ENCODE measurements around the gene C15orf39. TPM values are rescaled to one million over a fixed set of nuclear protein-coding genes. Genes with fewer than 3 reads are reported as not detected.
A peak's percentile ranks its signal among the peaks of the same experiment; 100 is the strongest.

Gene C15orf39
- total RNA-seq, 2 donors from 2014 or later, result 30.7 to 45.6 TPM

- no peaks in the 10 kb centered on the region for H3K9me3 ChIP-seq (ENCODE audit: control insufficient read depth, low read length, poor library complexity, severe bottlenecking)
- Mint-ChIP-seq H3K4me3 (peak overlapping the region; percentile 91), H3K4me1 (peaks cover 33% of the 10 kb centered on the region), H3K27ac (peak overlapping the region; percentile 89), H3K36me3 (ENCODE audit: low read depth) (peaks cover 3% of the 10 kb centered on the region), H3K27me3 (no peaks in the 10 kb centered on the region)
- ATAC-seq (peak; percentile 63), DNase-seq (peak; percentile 70 to 76 (median 76))
These were observed 2.8 kb downstream of the C15orf39 start for GRCh38 chr15:75204340-75205063.

- DNase-seq (no peak), ATAC-seq (no peak)
- peak overlapping the region; percentile 89 for H3K27ac Mint-ChIP-seq
- no peaks in the 10 kb centered on the region for H3K27me3 Mint-ChIP-seq
- H3K9me3 ChIP-seq (ENCODE audit: control insufficient read depth, low read length, poor library complexity, severe bottlenecking), result no peaks in the 10 kb centered on the region
- H3K4me1 Mint-ChIP-seq, result peaks cover 37% of the 10 kb centered on the region
- H3K36me3 Mint-ChIP-seq (ENCODE audit: low read depth), result peaks cover 3% of the 10 kb centered on the region
- peak overlapping the region; percentile 91 for H3K4me3 Mint-ChIP-seq
These were observed 3.3 kb downstream of the C15orf39 start for GRCh38 chr15:75205064-75205395.

- H3K4me3 Mint-ChIP-seq, result no peak overlapping the region
- no peak overlapping the region for H3K27ac Mint-ChIP-seq
- DNase-seq (no peak), ATAC-seq (no peak)
- H3K9me3 ChIP-seq (ENCODE audit: control insufficient read depth, low read length, poor library complexity, severe bottlenecking), result no peaks in the 10 kb centered on the region
- H3K36me3 Mint-ChIP-seq (ENCODE audit: low read depth), result peaks cover 3% of the 10 kb centered on the region
- peaks cover 36% of the 10 kb centered on the region for H3K4me1 Mint-ChIP-seq
- H3K27me3 Mint-ChIP-seq, result no peaks in the 10 kb centered on the region
These were observed 4.3 kb downstream of the C15orf39 start for GRCh38 chr15:75206006-75206405.

DNA sequence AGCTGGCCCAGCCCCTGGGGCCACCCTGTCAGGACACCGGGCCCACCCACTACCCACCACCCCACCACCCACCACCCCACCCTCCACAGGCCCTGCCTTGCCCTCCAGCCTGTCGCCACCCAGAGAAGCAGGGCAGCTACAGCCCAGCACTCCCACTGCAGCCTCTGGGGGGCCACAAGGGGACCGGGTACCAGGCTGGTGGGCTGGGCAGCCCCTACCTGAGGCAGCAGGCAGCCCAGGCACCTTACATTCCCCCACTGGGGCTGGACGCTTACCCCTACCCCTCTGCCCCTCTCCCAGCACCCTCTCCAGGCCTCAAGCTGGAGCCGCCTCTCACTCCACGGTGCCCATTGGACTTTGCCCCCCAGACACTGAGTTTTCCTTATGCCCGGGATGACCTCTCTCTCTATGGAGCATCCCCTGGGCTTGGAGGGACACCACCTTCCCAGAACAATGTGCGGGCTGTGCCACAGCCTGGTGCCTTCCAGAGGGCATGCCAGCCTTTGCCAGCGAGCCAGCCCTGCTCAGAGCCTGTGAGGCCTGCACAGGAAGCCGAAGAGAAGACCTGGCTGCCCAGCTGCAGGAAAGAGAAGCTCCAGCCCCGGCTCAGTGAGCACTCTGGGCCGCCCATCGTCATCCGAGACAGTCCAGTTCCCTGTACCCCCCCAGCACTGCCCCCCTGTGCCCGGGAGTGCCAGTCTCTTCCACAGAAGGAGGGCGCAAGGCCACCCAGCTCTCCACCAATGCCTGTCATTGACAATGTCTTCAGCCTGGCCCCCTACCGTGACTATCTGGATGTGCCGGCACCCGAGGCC lies 5.3 kb downstream of the C15orf39 start:
- H3K9me3 ChIP-seq (ENCODE audit: control insufficient read depth, low read length, poor library complexity, severe bottlenecking), result no peaks in the 10 kb centered on the region
- peaks cover 3% of the 10 kb centered on the region for H3K36me3 Mint-ChIP-seq (ENCODE audit: low read depth)
- DNase-seq (no peak), ATAC-seq (no peak)
- peaks cover 35% of the 10 kb centered on the region for H3K4me1 Mint-ChIP-seq
- no peak overlapping the region for H3K4me3 Mint-ChIP-seq
- no peaks in the 10 kb centered on the region for H3K27me3 Mint-ChIP-seq
- H3K27ac Mint-ChIP-seq, result no peak overlapping the region

- Mint-ChIP-seq H3K27me3 (no peaks in the 10 kb centered on the region), H3K4me3 (no peak overlapping the region), H3K4me1 (peaks cover 37% of the 10 kb centered on the region), H3K36me3 (ENCODE audit: low read depth) (peaks cover 3% of the 10 kb centered on the region), H3K27ac (no peak overlapping the region)
- no peak for DNase-seq
- ATAC-seq, result no peak
- no peaks in the 10 kb centered on the region for H3K9me3 ChIP-seq (ENCODE audit: control insufficient read depth, low read length, poor library complexity, severe bottlenecking)
These were observed 6.2 kb downstream of the C15orf39 start for GRCh38 chr15:75207618-75208500.

GRCh38 chr15:75208501-75209288 lies 7.0 kb downstream of the C15orf39 start:
- ATAC-seq, result no peak
- H3K36me3 Mint-ChIP-seq (ENCODE audit: low read depth), result peaks cover 3% of the 10 kb centered on the region
- peaks cover 33% of the 10 kb centered on the region for H3K4me1 Mint-ChIP-seq

DNA sequence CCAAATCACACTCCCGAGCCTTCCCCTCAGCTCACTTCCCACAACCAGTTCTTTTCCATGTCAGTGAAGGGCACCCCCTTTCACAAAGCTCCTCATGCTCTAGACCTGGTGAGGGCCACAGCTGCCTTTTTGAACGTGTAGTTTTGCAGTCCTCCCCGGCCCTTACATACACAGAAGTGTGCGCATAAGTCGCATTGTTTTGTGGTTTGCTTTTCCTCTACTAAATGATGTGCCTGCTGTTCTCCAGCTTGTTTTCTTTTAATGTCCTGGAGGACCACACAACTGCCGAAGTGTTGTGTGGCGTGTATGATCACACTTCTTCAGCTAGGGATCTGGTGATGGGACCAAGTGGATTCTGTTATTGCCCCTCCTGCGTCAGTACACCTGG lies 7.6 kb downstream of the C15orf39 start:
- H3K9me3 ChIP-seq (ENCODE audit: control insufficient read depth, low read length, poor library complexity, severe bottlenecking), result no peaks in the 10 kb centered on the region
- Mint-ChIP-seq H3K36me3 (ENCODE audit: low read depth) (peaks cover 3% of the 10 kb centered on the region), H3K4me1 (peaks cover 28% of the 10 kb centered on the region)

More at GRCh38 chr15:75208501-75209288, 7.0 kb downstream of the C15orf39 start:
- H3K27me3 Mint-ChIP-seq, result no peaks in the 10 kb centered on the region
- no peak for DNase-seq
- H3K4me3 Mint-ChIP-seq, result peak overlapping the region; percentile 65
- H3K9me3 ChIP-seq (ENCODE audit: control insufficient read depth, low read length, poor library complexity, severe bottlenecking), result no peaks in the 10 kb centered on the region
- H3K27ac Mint-ChIP-seq, result peak overlapping the region; percentile 6

GRCh38 chr15:75210811-75211230 lies 9.1 kb downstream of the C15orf39 start:
- Mint-ChIP-seq H3K4me3 (no peak overlapping the region), H3K27me3 (no peaks in the 10 kb centered on the region), H3K36me3 (ENCODE audit: low read depth) (peaks cover 3% of the 10 kb centered on the region), H3K4me1 (peaks cover 27% of the 10 kb centered on the region), H3K27ac (no peak overlapping the region)
- H3K9me3 ChIP-seq (ENCODE audit: control insufficient read depth, low read length, poor library complexity, severe bottlenecking), result no peaks in the 10 kb centered on the region
- DNase-seq (no peak), ATAC-seq (no peak)

More for the DNA sequence above, 7.6 kb downstream of the C15orf39 start:
- ATAC-seq (no peak), DNase-seq (no peak)
- Mint-ChIP-seq H3K4me3 (peak overlapping the region; percentile 65), H3K27ac (no peak overlapping the region), H3K27me3 (no peaks in the 10 kb centered on the region)

DNA sequence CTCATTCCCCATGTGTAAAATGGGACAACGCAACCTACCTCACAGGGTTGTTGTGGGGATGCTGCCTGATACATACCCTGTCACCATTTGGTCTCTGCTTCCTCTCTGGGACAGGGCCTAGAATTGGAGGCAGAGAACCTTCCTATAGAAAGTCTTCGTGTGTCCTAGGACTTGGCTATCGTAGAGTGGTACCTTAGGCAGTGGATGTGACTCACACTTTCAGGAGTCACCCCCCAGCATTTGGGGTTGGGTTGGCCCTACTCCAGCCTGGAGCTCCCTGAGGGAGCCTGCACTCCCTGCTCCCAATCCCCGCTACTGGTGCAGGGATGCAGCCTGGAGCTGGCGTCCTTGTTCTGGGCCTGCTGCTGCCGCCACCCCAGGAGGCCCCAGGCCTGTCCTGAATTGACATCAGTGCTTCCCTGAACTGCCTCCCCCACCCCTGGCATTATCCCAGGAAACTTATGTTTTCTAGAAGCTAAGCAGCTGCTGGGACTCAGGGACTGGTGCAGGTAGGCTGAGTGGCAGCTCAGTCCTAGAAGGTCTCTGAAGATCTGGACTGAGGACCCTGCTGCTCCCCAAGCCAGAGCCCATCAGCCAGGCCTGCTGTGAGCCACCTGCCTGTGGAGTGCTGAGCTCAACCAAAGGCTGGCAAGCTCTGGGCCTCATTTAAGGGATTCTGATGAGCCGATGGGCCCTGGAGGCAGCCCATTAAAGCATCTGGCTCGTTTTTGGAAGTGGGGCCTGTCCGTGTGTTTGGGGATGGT lies 9.9 kb downstream of the C15orf39 start:
- Mint-ChIP-seq H3K4me1 (peaks cover 27% of the 10 kb centered on the region), H3K27ac (no peak overlapping the region)
- ATAC-seq, result no peak

DNA sequence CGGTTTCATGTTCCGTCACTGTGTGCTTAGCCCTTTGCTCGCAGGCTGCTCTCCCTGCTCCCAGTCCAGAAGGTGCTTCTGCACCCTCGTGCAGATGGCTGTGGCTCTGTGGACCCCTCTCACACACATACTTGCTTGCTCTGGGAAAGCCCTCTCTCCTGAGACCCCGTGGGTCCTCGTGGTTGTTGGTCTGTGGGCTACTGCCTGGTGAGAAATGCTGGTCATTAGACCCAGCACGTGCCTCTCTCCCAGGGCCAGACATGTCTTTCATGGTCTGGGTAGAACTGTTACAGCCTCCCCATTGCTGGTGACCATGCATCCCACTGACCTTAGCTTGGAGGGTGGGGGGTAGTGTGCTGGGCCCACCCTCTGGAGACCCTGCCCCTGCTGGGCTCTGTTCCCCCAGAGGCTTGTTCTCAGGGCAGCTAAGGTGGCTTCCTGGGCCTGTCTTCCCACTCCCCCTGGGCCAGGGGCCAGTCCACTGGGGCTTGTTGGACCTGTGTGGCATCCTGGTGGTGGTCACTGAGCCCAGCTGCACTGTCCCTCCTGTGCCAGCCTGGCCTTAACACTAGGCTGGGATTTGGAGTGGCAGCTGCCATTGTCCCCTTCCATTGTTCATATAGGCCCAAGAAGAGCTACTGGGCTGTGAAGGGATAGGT lies 10.6 kb downstream of the C15orf39 start:
- no peaks in the 10 kb centered on the region for H3K9me3 ChIP-seq (ENCODE audit: control insufficient read depth, low read length, poor library complexity, severe bottlenecking)
- Mint-ChIP-seq H3K36me3 (ENCODE audit: low read depth) (peaks cover 3% of the 10 kb centered on the region), H3K27me3 (no peaks in the 10 kb centered on the region), H3K4me3 (no peak overlapping the region), H3K27ac (no peak overlapping the region), H3K4me1 (peaks cover 27% of the 10 kb centered on the region)
- ATAC-seq (no peak), DNase-seq (no peak)

More for the DNA sequence above, 9.9 kb downstream of the C15orf39 start:
- Mint-ChIP-seq H3K4me3 (no peak overlapping the region), H3K36me3 (ENCODE audit: low read depth) (peaks cover 3% of the 10 kb centered on the region), H3K27me3 (no peaks in the 10 kb centered on the region)
- no peak for DNase-seq
- no peaks in the 10 kb centered on the region for H3K9me3 ChIP-seq (ENCODE audit: control insufficient read depth, low read length, poor library complexity, severe bottlenecking)

DNA sequence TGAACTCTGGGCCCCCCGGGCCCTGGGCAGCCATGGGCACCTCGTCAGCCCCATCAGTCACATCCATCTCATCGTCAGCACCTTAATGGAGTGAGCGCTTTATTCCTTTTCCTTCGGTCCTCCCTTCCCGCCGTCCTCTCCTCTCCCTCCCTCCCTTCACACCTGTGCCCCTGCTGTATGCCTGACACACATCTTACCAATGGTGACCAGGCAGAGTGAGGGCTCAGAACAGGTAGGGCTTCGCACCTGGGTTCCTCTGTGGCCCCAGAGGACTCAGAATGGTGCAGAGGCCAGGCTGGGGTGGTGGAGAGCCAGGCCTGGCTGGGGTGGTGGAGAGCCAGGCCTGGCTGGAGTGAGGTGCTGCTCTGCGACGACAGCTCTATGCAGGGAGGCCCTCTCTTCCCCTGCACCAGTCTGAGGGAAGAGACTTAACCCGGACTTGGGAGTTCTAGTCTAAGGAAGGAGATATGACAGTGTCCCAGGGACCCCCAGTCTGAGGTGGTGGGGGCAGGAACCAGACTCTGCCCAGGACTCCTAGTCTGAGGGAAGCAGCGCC lies 11.6 kb downstream of the C15orf39 start:
- Mint-ChIP-seq H3K27me3 (no peaks in the 10 kb centered on the region), H3K4me3 (no peak overlapping the region), H3K36me3 (ENCODE audit: low read depth) (peaks cover 3% of the 10 kb centered on the region), H3K4me1 (peaks cover 27% of the 10 kb centered on the region), H3K27ac (peak overlapping the region; percentile 27)
- DNase-seq (no peak), ATAC-seq (no peak)
- no peaks in the 10 kb centered on the region for H3K9me3 ChIP-seq (ENCODE audit: control insufficient read depth, low read length, poor library complexity, severe bottlenecking)

Data from T-helper 17 cell (primary cell).